GDM1 (cell line): ENCODE results near the gene CSPG4.
"Not testable (repeated sequence)": the region's sequence is repeated elsewhere in the genome, so short reads cannot be mapped to it uniquely, and the experiment has no call there.

Source experiments
- DNase-seq: peaks from one replicate; lab custom pipeline; 2025; lab: John Stamatoyannopoulos, UW

CSPG4 gene

DNA sequence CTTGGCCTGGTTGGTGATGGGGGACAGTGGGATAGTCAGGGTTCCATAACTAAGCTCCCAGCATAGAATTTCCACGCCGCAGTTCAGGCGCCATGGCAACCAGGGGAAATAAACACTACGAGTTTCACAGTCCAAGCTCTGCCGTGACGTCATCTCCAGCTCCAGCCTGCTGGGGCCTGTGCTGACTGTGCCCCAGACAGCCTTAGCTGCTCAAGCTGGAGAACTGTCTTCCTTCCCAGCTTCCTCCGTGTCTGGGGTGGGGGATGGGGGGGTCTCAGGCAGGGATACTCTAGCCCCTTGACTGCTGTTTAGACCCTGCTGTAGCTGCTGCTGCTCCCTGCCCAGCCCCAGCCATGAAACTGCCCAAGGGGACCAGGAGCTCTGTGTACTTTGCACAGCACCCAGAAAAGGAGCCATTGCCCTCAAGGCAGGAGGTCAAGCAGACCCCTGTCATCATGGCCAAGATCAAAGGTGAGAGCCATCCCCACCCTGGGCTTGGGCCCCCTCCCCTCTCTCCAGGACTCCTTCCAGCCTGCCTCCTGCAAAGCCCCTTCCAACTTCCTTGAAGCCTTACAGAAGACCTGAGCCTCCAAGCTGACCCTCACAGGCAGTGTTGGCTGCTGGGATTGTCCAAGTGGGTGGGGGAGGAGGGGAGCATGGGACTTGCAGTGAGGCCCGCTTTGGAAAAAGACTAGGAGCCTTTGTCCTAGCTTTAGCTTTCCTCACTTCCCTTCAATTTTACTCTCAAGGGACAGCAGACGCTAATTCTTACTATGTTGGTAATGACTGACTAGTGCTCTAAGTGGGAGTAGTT, 11.4 kb upstream of the CSPG4 start:
- DNase-seq, result no peak

DNA sequence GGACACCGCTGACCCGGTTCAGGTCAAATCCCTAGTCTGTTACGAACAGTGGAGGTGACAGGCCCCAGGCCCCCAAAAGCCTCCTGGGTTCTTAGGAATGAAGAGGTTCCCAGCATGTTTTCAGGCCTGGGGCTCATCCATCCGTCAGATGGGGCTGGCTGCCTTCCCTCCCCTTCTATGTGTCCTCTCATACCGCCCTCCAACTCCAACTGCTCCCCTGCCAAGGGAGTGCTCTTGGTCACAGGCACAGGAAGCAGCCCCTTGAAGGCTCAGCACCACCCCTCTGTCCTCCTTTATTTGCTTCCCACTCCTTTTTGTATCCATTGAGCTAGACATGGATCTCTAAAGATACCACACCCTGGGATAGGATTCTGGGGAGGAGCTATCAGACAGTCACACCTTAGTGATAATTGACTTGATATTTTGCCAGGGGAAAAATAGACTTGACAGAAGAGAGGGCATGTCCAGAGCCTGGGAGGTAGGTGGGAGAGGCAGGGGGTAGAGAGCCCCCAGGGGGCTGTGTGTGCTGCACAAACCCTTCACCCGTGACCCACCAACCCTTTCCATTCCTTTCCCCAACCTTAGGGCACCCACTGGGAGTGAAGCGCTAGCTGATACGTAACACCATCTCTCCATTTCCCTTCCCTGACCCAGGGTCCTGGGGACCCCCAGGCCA, 10.7 kb upstream of the CSPG4 start:
- no peak for DNase-seq

DNA sequence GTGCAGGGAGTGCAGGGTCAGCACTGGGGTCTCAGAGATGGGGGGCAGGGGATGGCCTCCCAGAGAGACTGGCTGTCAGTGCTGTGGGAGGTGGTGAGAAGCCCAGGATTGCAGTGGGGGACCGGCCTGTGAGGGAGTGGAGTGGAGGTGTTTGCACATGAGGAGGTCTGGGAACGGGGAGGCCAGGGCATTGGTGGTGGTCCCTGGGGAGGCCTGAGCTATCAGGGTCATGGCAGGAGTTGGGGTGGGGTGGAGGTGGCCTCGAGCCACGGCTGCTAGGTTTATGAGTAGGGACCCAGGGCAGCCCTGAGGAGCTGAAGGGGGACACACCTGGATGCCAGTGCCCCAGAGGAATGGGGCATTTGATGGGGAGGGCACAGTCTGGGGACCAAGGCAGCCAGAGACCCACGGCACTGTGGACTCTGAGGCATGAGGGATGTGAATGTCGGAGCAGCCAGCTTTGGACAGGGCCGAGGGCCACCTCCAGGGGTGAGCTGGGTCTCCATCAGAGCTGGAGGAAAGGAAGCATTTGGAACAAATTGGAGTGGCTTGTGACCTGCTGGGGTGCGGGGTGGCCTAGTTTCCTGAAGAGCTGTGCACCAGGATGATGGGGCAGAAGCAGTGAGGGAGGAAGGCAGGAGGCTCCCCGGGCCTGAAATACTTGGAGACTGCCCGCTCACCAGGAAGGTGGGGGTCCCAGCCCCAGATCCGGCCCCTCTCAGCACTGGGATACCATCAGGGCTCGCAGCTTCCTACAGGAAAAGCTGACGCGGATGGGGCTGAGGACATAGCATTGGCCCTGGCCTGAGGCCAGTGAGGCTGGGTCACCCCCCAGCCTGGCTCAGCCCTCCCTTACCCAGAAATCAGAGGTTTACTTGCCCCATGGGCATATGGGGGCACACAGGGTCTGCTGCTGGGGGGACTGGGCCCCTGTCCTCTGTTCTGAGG, 9.5 kb upstream of the CSPG4 start:
- no peak for DNase-seq

DNA sequence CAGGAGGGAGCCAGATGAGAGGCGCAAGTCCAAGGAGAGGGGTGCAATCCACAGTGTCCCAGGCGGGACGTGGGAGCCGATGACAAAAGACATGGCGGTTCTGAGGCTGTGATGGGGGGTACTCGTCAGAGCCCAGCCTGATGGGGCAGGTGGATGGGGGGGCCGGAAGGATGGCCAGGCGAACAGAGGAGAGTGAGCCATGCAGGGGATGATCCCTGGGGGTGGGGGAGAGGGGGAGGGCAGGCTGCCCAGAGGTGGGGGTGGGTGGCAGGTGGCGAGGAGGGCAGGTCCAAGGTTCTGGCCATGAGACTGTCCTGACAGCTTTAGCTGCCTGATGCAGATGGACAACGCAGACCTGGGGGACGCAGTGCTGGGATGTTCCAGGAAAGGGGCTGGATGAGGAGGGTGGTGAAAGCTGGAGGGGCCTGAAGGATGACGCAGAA, 8.9 kb upstream of the CSPG4 start:
- DNase-seq, result no peak

DNA sequence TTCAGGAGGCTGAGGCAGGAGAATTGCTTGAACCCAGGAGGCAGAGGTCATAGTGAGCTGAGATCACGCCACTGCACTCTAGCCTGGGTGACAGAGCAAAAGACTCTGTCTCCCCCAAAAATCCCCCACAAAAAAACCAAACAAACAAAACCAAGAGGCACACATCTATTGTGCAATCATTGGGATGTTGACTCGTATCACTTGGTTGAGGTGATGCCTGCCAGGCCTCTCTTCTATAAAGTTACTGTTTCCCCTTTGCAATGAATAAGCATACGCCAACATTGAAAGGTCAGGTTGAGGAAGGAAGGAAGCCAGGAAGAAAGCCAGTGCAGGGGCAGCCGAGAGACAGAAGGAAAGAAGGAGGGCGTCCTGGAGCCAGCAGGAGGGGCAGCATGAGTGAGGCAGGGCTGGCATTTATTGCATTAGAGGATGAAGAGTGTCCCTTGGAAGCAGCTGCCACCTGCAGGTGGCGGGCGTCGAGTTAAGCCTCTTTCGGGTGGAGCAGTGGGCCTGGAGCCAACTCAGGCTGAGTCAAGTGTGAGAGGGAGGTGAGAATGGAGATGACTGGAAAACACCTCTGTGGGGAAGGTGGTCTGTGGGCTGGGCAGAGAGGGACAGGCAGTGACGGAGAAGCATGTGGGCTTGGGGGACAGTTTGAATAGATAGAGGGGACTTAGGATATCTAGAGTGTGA, 8.3 kb upstream of the CSPG4 start:
- DNase-seq, result peak; percentile 32

DNA sequence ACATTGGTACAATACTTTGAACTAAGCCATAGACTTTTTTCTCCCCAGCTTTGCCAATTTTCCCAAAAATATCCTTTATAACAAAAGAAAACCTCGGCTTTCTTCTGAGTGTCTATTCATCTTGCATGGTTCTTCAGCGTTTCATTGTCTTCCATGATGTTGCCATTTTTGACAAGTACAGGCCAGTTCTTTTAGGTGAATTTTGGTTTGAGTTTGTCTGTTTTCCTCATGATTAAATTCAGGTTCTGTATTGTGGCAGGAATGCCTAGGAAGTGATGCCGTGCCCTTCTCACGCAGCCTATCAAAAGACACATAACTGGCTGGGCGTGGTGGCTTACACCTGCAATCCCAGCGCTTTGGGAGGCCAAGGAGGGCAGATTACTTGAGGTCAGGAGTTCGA, 7.6 kb upstream of the CSPG4 start:
- DNase-seq, result no peak

DNA sequence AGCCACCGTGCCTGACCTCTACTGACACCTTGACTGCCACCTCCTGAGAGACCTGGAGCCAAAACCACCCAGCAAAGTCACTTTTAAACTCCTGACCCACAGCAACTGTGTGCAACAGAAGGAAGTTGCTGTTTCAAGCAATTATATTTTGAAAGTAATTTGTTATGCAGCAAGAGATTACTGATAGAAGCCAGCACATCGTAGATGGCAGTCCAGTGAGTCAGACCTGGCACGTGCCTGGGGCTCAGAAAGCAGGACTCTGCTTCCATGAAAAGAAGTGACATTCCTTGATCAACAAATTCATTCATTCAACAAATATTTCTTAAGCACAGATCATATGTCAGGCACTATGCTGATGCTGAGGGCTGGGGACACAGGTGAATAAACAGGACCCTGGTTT, 5.7 kb upstream of the CSPG4 start:
- no peak for DNase-seq

DNA sequence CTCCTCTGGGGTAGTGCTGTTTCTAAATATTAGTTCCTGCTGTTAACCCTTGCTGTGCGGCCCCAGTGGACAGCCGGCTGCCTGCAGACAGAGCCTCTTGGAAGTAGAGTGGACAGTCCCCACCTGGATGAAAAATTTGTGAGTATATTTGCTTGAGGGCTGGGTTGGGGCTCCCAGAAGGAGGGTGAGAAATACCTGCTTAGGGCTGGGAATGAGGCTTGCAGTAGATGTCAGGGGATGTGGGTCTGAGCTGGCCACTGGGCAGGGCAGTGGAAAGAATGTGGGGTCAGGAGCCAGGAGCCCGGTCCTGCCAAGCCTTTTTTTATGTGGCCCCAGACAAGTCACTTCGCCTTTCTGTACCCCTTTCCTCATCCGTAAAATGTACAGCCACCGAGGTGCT, 4.4 kb upstream of the CSPG4 start:
- not testable (repeated sequence) for DNase-seq

DNA sequence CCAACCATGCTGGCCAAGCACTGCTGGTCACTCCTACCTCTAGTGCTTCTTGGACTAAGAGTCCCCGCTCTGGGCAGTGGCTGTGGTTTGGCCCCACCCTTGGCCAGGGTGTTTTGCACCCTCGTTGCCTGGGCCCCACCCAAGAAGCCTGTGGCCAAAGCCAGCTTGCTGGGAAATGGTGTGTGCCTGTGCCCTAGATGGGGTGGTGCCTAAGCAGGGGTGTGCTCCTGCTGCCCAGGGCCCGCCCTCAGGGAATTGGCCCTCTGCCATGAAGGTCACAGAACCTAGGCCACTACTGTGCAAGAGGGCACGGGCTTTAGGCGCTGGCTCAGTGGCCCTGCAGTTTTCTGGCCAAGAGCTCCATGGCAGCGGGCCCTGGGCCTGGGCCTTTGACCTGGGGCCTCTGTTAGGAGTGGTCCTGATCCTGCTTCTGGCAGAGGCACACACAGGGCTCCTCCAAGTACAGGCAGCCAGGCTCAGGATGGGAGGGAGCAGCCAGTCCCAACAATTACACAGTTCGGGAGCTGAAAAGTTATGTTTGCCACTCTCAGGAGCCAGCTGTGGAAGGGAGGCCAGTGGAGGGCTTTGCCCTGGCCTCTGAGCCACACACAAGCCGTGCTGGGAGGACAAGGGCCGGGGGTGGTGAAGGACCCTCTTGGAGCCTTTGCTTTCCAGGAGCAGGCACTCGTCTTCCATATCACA, 3.8 kb upstream of the CSPG4 start:
- DNase-seq, result not testable (repeated sequence)

DNA sequence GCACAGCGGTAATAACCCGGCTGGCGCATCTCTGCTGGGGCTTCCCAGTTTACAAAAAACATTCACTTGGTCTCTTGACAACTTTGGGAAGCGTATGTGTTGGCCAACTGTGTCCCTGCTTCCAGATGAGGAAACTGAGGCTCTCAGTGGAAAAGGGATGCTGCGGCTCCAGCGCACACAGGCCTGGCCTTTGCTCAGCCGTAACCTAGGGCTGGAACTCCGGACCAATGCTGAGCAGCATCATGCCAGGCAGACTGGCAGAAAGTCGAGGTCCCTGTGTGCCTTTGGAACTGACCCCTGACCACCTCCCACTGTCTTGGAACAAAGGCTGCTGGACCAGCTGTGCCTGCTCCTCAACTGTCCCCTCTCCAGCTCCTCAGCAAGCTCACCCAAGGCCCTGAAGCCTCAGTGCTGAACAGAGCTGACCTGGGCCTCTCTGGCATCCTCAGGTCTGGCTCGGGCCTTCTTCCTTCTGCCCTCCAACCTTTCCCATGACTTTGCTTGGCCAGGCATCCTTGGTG, 2.7 kb upstream of the CSPG4 start:
- not testable (repeated sequence) for DNase-seq

DNA sequence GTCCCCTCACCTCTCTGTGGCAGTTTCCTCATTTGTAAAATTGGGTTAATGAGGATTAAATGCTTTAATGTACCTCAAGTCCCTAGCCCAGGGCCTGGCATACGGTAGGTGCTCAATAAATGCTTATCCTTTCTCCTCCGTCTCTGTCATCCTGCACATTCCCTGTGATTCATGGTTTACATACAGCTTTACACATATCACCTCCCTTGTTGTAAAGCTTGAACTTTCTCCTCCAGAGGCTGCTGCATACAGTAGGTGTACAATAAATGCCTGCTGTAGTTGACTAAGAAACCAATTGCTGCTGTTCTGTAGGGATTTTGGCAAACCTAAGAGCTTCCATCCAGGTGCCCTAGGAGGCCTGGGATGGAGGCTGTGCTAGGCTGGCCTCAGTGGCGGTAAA, 1.5 kb upstream of the CSPG4 start:
- DNase-seq, result no peak

DNA sequence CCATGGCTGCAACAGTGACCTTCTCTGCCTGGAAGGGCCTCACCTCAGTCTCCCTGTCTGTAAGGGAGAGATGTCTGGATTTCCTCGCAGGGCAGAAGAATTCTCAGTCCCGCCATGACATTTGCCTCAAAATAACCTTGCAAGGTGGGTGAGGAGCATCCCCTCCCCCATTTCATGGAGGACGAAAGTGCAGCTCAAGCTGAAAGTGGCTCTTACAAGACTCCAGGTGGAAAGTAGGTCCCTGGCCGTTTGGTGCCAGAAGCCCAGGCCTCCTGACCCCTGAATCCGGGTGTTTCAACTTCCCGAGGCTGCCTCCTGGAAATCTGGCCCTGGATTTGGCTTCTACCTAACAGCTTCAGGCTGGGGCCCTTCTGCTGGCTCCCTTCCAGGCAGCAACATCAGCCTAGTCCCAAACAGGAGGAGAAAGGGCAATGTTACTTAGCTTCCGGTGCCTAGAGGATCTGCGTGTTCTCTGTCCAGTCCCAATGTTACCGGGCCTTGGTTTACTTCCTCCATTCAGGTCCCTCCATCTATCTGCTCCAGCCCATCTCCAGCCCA, 769 bp upstream of the CSPG4 start:
- no peak for DNase-seq

DNA sequence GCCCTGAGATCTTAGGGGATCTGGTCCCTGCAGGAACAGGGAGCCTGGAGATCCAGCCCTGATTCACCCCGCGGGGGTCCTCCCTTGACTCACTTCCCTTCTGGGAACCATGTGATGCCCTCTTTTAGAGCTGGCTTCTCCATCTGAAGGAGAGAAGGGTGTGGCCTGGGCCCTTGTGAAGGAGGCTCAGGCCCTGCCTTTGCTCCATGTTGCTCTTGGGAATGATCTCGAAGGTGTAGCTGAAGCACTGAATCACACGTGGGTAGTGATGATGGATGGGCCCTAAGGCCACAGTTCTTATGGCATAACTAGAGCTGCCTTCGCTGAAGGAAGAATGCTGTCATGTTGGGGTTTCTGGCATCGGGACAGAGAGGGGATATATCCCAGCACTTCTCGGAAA, 1.2 kb downstream of the CSPG4 start:
- DNase-seq, result not testable (repeated sequence)

DNA sequence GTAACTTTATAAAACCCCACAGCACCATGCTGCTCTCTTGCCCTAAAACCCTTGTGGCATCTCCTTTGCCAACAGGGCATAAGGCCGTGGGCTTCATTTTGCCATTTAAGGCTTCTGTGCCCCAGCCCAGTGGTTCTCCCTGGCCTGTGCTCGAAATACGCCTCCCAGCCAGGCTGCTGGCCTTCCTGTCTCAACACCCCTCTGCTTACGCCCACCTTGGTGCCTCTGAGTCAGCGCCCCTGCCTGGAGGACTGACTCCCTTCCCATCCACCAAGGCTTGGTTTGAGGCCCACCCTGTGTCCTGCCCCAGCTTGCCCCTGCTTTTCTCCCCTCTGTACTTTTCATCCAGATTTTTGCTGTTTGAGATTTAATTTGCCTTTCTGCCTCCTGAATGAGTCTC, 1.8 kb downstream of the CSPG4 start:
- DNase-seq, result not testable (repeated sequence)

DNA sequence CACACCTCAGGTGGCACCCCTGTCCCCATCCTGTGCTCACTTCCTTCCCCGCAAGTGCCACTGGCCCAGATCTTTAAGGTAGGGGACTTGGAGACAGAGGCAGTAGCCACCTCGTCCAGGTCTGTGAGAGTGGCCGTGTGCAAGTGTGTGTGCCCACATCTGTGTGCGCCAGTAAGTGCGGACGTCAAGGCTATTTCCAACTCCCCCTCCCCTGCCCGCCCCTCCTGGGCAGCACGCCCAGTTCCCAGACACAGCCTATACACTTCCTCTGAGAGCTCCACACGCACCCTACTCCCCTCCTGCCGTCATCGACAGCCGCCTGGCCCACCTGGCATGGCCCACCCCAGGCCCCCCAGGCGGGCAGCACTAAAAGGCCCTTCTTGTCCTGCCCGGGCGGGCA, 3.2 kb downstream of the CSPG4 start:
- not testable (repeated sequence) for DNase-seq

DNA sequence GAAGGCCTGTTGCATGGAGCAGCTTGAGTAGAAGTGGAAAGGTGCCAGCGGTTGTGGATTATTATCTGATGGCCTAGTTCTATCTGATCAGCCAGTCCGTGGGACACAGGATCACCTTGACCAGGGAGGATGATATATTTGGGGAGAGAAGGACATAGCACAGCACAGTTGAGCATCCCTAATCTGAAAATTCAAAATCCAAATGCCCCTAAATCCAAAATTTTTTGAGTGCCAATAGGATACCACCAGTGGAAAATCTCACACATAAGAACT, 6.0 kb downstream of the CSPG4 start:
- DNase-seq, result no peak

DNA sequence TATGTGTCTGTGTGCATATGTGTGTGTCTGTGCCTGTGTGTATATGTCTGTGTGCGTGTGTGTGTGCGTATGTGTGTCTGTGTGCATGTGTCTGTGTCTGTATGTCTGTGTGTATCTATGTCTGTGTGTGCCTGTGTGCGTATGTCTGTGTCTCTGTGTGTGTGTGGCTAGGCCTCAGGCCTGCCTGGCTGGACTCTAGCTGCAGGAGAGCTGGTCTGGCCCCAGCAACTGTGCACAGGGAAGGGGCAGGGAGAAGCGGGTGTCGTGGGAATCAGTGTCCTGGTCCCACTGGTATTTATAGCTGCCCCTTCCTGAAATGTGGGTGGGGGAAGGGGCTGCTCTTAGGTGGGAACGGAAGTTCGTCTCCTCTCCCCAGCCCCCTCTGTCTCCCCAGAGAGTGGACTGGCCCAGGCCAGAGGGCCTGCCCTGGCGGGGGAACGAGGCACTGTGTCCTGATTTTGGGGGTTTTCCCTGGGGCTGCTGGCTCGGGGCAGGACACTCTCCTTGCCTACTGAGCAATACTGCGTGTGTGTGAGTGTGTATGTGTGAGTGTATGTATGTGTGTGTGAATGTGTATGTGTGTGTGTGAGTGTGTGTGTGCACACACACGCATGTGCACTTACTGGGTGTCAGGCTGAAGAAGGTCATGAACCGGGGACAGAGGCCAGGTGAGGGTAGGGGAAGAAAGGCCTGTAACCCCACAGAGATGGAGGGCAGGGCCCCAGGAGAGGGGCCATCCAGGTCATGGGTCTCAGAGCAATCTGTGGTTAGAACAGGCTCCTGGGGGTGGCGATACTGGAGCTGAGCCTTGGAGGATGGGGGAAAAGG, 6.6 kb downstream of the CSPG4 start:
- no peak for DNase-seq

DNA sequence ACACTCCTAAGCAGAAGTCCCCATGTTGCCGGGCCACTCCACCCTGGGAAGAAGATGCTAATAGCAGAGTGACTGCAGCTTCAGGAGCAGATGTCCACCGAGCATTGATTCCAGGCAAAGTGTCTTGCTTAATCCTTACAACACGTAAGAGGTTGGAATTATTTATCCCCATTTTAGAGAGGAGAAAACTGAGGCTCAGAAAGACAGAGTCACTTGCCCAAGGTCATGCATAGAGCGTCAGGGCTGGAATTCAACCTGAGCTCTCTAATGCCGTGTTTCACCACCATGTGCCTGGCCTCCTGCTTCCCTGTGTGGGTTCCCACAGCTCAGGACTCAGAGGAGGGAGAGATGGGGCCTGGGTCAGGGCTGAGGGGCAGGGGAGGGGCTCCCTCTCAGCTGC, 7.3 kb downstream of the CSPG4 start:
- not testable (repeated sequence) for DNase-seq

DNA sequence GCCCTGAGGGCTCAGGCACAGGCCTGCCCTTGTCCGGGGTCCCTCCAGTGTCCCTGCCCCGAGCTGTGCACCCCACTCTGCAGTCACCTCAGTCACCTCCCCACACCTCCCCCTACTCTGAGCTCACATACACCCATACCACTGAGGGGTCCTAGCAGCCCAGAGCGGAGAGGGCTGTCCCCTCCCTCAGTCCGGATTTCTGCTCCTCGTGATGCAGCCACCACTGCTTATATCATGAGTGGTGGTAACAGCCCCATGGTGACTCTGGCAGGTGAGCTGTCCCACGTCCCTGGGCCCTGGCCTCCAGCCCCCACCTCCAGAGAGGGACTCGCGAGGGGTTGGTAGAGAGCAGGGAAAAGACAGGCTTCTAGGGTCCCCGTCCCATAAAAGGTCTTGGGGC, 8.0 kb downstream of the CSPG4 start:
- DNase-seq, result no peak

DNA sequence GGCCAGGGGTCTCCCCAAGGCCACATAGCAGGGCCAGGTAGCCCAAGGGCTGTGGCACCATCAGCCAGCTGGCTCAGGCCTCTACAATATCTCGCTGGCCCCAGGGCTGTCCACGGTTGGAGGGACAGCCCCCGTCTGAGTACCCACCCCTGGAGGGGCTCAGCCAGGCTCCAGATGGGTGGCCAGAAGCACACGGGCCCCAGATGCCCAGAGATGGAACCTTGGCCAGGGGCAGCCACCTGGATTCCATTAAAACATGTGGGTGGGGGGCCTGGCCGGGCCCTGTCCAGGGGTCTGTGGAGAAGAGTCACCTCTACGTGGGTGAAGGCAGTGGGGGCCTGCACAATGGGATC, 8.4 kb downstream of the CSPG4 start:
- DNase-seq, result no peak
